NCI-H1436 (cell line): ENCODE results near the gene PACS1.

Experiments
- DNase-seq: peaks from one replicate; lab custom pipeline; 2025; lab: John Stamatoyannopoulos, UW

Gene PACS1

DNA sequence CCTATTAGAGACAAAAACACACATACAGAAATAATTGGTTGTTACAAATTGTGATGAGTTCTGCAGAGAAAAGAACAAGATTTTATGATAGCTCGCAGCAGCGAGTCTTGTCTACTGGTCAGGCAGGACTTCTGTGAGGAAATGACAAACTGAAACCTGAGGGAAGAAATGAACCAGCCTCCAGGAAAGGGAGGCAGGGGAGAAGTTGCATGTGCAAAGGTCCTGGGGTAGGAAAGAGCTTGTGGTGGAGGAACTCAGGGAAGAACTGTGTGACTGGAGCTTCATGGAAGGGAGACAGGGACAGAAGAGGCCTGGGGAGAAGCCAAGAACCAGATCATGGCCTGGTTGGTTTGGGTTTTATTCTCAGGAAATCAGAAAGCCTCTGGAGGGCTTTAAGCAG is 189.2 kb downstream of the PACS1 start:
- no peak for DNase-seq

- no peak for DNase-seq
These were observed 189.9 kb downstream of the PACS1 start for GRCh38 chr11:66259956-66260355.

DNA sequence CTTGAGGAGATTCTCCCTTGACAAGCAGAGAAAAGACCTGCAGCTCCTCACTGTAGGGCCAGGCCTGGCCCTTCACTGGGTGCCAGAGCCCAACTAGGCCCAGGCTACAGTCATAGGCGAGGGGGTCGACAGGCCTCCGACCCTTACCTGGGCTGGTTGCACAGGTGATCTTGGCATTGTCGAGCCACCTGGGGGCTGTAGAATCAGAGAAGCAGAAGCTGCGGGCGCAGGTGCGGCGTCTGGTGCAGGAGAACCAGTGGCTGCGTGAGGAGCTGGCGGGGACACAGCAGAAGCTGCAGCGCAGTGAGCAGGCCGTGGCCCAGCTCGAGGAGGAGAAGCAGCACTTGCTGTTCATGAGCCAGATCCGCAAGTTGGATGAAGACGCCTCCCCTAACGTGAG is 191.5 kb downstream of the PACS1 start:
- DNase-seq: no peak

DNA sequence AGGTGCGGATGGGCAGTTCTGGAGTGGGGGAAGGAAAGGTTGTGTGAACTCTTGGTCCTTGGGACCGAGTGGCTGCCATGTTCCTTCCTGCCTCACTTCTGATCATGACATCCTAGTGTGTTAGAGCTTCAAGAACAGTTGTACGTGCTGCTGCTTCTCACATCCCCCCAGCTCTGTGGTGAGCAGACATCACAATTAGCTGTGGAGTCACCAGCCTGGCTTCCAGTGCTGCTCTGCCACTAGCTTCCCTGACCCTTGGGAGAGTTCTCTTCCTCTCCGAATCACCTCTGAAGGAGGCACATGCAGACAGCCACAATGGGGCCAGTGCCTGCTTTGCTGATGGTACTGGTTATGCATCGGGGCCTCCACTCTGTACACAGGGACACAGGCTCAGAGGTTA is 192.1 kb downstream of the PACS1 start:
- DNase-seq: no peak

DNA sequence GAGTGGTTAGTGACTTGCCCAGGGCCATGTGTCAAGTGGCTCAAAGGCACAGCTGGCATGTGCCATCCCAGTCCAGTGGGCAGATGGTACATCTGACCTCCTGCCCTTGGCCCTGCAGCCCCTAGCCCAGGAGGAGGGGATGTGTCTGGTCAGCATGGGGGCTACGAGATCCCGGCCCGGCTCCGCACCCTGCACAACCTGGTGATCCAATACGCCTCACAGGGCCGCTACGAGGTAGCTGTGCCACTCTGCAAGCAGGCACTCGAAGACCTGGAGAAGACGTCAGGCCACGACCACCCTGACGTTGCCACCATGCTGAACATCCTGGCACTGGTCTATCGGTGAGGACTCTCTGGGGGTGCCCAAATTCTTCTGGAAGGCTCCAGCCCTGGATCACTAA is 192.6 kb downstream of the PACS1 start:
- DNase-seq: no peak

DNA sequence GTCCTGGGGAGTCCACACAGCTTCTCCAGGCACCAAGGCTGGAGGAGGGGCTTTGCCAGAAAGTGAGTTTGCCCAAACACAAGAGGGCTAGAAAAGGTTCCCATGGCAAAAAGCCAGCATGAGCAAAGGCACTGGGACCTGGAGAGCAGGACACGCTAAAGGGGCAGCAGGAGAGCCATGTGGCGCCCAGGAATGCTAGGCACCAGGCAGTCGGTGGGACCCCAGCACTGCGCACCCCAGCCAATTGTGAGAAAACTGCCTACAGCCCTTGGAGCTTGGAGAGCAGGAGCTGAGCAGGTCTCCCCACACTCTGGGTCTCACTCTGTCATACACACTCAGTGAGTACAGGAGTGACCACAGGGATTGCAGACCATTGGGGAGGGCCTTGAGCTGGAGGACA is 193.2 kb downstream of the PACS1 start:
- no peak for DNase-seq

DNA sequence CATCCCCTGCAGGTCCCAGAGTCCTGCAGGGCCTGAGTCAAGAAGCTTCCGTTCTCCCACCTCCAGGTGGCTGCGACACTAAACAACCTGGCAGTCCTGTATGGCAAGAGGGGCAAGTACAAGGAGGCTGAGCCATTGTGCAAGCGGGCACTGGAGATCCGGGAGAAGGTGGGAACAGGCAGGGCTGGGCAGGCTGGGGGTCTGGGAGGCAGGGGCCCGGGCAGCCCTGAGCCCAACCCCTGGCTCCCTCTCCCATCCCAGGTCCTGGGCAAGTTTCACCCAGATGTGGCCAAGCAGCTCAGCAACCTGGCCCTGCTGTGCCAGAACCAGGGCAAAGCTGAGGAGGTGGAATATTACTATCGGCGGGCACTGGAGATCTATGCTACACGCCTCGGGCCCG is 193.7 kb downstream of the PACS1 start:
- no peak for DNase-seq

DNA sequence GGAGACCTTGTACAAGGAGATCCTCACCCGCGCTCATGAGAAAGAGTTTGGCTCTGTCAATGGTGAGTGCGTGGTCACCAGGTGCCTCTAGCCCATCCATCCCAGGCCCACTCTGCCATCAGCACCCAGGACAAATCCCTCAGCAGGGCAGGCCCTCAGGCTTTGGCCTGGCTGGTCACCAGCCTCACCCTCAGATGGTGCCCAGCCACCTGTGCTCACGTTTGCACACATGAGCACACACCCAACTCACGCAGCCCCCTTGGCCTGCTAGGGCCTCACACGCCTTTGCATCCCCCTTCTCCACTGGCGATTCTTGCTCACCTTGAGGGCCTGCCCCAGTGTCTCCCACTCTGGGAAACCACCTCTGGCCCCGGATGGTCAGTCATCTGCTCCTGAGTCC is 194.3 kb downstream of the PACS1 start:
- no peak for DNase-seq

- no peak for DNase-seq
These were observed 194.8 kb downstream of the PACS1 start for GRCh38 chr11:66264914-66265313.

DNA sequence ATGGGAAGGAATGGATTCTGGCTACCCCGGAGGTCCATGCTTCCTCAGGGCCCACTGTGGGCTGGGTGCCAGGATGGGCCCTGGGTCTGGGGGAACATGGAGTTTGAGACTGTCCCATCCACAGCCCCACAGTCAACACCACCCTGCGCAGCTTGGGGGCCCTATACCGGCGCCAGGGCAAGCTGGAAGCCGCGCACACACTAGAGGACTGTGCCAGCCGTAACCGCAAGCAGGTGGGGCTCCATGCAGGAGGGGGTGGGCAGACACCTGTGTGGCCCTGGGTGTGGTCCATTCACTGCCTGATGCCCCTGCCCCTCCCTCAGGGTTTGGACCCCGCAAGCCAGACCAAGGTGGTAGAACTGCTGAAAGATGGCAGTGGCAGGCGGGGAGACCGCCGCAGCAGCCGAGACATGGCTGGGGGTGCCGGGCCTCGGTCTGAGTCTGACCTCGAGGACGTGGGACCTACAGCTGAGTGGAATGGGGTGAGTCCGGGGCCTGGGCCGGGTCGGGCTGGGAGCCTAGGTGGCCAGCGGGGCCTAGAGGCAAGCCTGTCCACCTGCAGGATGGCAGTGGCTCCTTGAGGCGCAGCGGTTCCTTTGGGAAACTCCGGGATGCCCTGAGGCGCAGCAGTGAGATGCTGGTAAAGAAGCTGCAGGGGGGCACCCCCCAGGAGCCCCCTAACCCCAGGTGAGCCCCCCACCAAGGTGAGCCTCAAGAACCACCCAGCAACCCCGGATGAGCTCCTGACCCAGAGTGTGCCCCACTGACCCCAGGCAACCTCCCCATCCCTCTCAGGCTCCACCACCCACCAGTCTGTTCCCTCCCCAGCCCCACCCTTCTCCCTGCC is 195.7 kb downstream of the PACS1 start:
- DNase-seq: no peak

DNA sequence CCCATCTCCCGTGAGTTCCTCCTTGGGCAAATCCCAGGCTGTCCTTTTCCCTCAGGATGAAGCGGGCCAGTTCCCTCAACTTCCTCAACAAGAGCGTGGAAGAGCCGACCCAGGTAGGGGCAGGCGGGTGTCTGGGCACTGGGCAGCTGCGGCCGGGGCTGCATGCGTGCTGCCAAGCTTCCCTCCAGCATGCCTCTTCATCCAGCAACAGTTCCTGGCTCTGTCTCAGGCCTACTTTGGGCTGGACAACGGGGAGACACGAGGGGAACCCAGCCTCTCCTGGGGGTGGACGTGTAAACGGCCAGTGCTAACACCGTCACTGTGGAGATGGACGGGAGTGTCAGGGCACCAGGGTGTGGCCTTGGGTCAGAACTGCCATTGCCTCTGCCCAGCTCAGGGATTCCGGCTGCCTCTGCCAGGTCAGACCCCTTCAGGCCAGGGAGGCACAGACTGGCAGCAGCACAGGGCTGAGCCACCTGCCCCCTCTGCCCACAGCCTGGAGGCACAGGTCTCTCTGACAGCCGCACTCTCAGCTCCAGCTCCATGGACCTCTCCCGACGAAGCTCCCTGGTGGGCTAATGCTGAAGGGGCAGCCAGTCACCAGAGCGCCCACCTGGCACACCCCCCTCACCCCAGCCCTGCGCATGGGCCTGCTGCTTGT is 196.4 kb downstream of the PACS1 start:
- DNase-seq: no peak

GRCh38 chr11:66267039-66267378 is 196.9 kb downstream of the PACS1 start:
- no peak for DNase-seq

DNA sequence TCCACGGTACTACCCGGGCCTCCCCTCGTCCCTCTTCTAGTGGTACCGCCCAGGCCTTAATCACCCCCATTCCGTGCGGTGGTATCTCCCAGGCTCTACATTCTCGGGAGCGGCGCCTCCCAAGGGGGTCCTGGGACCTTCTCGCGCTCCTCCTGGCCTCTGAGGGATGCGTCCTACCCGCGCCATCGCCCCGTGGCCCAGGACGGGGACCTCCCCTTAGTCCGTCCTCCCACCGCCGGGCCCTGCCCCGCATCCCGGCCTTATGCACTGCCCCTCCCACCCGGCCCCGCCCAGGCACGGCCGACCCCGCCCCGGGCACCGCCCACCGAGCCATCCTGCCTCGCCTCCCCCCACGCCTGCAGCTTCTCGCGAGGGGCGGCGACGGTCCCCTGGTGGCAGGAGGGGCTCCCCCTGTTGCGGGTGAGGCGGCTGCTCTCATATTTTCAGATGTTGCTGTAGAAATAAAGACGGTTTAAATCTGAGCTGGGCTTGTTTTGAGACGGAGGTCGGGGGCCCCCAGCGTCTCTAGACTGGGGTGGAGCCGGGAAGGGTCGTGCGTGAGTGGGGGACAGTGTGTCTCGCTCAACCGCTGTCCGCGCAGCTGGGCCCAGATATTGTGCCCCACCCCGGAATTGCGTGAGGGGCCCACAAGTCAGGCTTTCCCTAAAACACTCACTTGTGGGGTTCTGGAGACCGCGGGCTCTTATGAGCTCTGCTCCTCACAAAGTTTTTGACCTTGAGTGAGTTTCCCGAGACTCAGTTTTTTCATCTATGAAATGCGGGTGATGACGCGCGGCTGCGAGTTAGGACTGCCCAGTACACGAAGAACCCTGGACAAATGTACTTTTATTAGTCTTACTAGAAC is 197.5 kb downstream of the PACS1 start:
- DNase-seq: peak; percentile 83

DNA sequence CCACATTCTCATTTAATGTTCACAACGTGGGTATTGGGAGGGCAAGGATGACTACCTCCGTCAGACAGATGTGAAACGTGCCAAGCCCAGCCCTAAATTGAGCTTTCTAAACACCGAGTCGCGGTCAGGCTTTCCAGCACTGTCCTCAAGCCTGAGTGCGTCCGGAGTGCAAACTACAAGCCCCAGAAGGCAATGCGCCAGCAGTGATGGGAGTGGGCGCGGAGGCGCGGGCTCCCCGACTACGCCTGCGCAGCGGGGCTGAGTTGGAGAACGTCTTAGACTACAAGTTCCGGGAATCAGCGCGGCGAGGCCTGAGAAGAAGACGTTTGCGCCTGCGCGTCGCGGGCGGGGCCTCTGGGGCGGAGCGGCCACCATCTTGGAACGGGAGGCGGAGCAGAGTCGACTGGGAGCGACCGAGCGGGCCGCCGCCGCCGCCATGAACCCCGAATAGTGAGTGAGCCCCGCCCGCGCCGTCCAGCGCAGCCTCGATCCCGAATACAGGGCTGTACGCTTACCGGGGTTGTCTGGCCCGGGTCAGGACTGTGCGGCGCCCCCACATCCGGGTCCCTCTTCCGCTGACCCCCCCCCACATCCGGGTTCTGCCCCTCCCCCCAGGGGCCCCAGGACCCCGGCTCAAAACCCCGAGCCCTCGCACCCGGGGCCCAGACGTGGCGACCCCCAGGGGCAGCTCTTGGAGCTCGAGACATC is 198.3 kb downstream of the PACS1 start, which contains the start of gene RAB1B:
RAB1B (plus strand) TSS at position 396 of the 708 bp plus-strand sequence; CDS start at position 437, 41 bp downstream.
- peak; percentile 99 for DNase-seq

- DNase-seq: no peak
These were observed 199.2 kb downstream of the PACS1 start for GRCh38 chr11:66268952-66269905.

DNA sequence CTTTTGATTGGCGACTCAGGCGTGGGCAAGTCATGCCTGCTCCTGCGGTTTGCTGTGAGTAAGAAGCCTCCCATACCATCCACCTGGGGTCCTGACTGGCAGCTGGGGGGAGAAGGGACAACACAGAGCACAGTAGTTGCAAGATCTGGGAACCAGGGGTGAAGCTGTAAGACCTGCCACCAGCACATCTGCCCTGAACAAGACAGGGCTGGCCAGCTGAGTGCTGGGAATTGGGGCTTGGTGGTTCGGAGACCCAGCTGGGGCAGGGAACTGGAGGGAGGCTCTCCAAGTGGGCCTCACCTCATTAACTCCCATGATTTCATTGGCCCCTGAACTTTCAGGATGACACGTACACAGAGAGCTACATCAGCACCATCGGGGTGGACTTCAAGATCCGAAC is 201.7 kb downstream of the PACS1 start:
- no peak for DNase-seq

DNA sequence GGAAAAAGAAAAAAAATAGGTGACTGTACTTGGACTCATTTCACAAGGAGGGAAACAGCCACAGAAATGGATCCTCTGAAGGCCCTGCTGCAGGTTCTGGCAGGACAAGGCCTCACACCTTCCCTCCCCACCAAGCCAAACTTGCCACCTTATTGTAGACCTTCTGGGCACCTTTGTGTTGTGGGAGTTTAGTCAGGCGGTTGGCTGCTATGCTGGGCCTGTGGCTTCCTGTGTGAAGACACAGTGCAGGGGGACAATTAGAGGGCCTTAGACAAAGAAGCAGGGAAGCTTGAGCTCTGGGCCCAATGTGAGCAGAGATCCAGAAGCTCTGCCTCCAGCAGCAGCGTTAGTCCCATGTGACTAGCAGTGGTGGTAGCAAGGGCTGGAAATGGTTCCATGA is 202.5 kb downstream of the PACS1 start:
- DNase-seq: no peak

DNA sequence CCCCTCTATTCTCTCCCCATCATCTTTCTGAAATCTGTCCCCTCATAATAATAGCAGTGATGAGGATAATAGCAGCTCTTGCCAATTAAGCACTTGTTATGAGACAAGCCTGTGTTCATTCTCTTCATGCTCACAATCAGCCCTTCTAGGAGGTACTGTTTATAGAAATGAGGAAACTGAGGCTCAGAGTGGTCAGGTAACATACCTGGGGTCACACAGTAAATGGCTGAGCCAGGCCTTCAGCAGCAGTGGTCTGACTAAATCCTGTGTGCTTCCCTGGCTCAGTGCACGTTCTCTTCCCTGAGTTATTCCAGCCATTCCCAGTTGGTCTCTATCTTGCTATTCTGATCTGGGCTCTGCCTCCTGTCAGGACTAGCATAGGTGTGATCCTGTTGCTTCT is 204.1 kb downstream of the PACS1 start:
- DNase-seq: no peak

GRCh38 chr11:66275396-66275795 is 205.3 kb downstream of the PACS1 start:
- no peak for DNase-seq

- DNase-seq: no peak
These were observed 206.0 kb downstream of the PACS1 start for GRCh38 chr11:66275984-66276612.
